ENCODE data around the gene PPP1R9B. TPM values are rescaled to one million over a fixed set of nuclear protein-coding genes. Genes with fewer than 3 reads are reported as not detected.

Gene PPP1R9B
- total RNA-seq, result 85.4 TPM
- under 1 TPM; 0.41 to 0.55 (median 0.44) TPM for polyA plus RNA-seq

GRCh38 chr17:50150354-50151040 is at the start of gene PPP1R9B:
Gene PPP1R9B, minus strand, starts transcription at chr17:50150677. Its CDS starts 164 bp downstream, at chr17:50150513.
- Histone ChIP-seq H3K4me1 (ENCODE audit: control insufficient read depth, insufficient read depth, low read length, poor library complexity, severe bottlenecking) (peaks cover 49% of the 10 kb centered on the region), H3K27ac (ENCODE audit: insufficient read depth, low read length, poor library complexity, severe bottlenecking) (peak within 1 kb of the TSS; percentile 84), H3K4me3 (ENCODE audit: low read depth, low read length) (peak within 1 kb of the TSS; percentile 79), H3K36me3 (ENCODE audit: control insufficient read depth, insufficient read depth, low read length) (no peaks in the 10 kb centered on the region), H3K9me3 (ENCODE audit: control insufficient read depth in 2 of 2, low read length in 2 of 2) (no peaks in the 10 kb centered on the region), H3K27me3 (ENCODE audit: control insufficient read depth, insufficient read depth, low read length) (no peaks in the 10 kb centered on the region)
- peaks cover 1% of the 10 kb centered on the region for H3K36me3 Mint-ChIP-seq
- ATAC-seq (ENCODE audit: low read depth in 2 of 2), result peak in 1 of 2 donors; percentile 8
- H3K4me3 Mint-ChIP-seq, result peak within 1 kb of the TSS; percentile 89 to 96 (median 92)
- peak in 1 of 3 donors; percentile 13 for DNase-seq
- H3K27ac Mint-ChIP-seq, result peak within 1 kb of the TSS; percentile 77 to 94 (median 84)
- peaks cover 0 to 56% (median 25%) of the 10 kb centered on the region in 4 donors for H3K4me1 Mint-ChIP-seq
- H3K27me3 Mint-ChIP-seq, result no peaks in the 10 kb centered on the region
- peaks cover 0 to 2% (median 0%) of the 10 kb centered on the region in 7 donors for H3K9me3 Mint-ChIP-seq

GRCh38 chr17:50199803-50200456 is 49.5 kb upstream of the PPP1R9B start:
- H3K4me3 Mint-ChIP-seq, result peak overlapping the region; percentile 73 to 87 (median 82)
- H3K27ac Mint-ChIP-seq, result peak overlapping the region in 2 of 3 donors; percentile 83 to 87
- no peaks in the 10 kb centered on the region for H3K36me3 ChIP-seq (ENCODE audit: control insufficient read depth, insufficient read depth, low read length)
- H3K4me1 Mint-ChIP-seq, result peaks cover 0 to 29% (median 18%) of the 10 kb centered on the region in 4 donors
- H3K27ac ChIP-seq (ENCODE audit: insufficient read depth, low read length, poor library complexity, severe bottlenecking), result no peak overlapping the region
- H3K27me3 ChIP-seq (ENCODE audit: control insufficient read depth, insufficient read depth, low read length), result peaks cover 10% of the 10 kb centered on the region
- H3K4me1 ChIP-seq (ENCODE audit: control insufficient read depth, insufficient read depth, low read length, poor library complexity, severe bottlenecking), result peaks cover 21% of the 10 kb centered on the region
- no peaks in the 10 kb centered on the region for H3K36me3 Mint-ChIP-seq
- no peaks in the 10 kb centered on the region for H3K9me3 ChIP-seq (ENCODE audit: control insufficient read depth in 2 of 2, low read length in 2 of 2)
- H3K4me3 ChIP-seq (ENCODE audit: low read depth, low read length), result no peak overlapping the region
- ATAC-seq (ENCODE audit: low read depth in 2 of 2) (peak; percentile 35 to 48), DNase-seq (peak; percentile 60 to 69 (median 68))
- peaks cover 67% of the 10 kb centered on the region for H3K27me3 Mint-ChIP-seq
- peaks cover 0 to 2% (median 0%) of the 10 kb centered on the region in 7 donors for H3K9me3 Mint-ChIP-seq

- peak overlapping the region in 1 of 4 donors; percentile 84 for H3K4me3 Mint-ChIP-seq
- peaks cover 0 to 28% (median 17%) of the 10 kb centered on the region in 4 donors for H3K4me1 Mint-ChIP-seq
- Histone ChIP-seq H3K27me3 (ENCODE audit: control insufficient read depth, insufficient read depth, low read length) (peaks cover 10% of the 10 kb centered on the region), H3K9me3 (ENCODE audit: control insufficient read depth in 2 of 2, low read length in 2 of 2) (no peaks in the 10 kb centered on the region), H3K4me3 (ENCODE audit: low read depth, low read length) (no peak overlapping the region), H3K4me1 (ENCODE audit: control insufficient read depth, insufficient read depth, low read length, poor library complexity, severe bottlenecking) (peaks cover 21% of the 10 kb centered on the region), H3K27ac (ENCODE audit: insufficient read depth, low read length, poor library complexity, severe bottlenecking) (no peak overlapping the region), H3K36me3 (ENCODE audit: control insufficient read depth, insufficient read depth, low read length) (no peaks in the 10 kb centered on the region)
- H3K9me3 Mint-ChIP-seq, result peaks cover 0 to 2% (median 0%) of the 10 kb centered on the region in 7 donors
- DNase-seq (no peak), ATAC-seq (ENCODE audit: low read depth in 2 of 2) (no peak)
- H3K36me3 Mint-ChIP-seq, result no peaks in the 10 kb centered on the region
- H3K27me3 Mint-ChIP-seq, result peaks cover 65% of the 10 kb centered on the region
- peak overlapping the region in 2 of 3 donors; percentile 83 to 87 for H3K27ac Mint-ChIP-seq
Measured at GRCh38 chr17:50199211-50199802, 48.8 kb upstream of the PPP1R9B start.

- H3K9me3 ChIP-seq (ENCODE audit: control insufficient read depth in 2 of 2, low read length in 2 of 2), result no peaks in the 10 kb centered on the region
- peak overlapping the region in 1 of 3 donors; percentile 39 for H3K27ac Mint-ChIP-seq
- no peak overlapping the region for H3K4me3 ChIP-seq (ENCODE audit: low read depth, low read length)
- no peaks in the 10 kb centered on the region for H3K36me3 ChIP-seq (ENCODE audit: control insufficient read depth, insufficient read depth, low read length)
- H3K27me3 ChIP-seq (ENCODE audit: control insufficient read depth, insufficient read depth, low read length), result peaks cover 10% of the 10 kb centered on the region
- no peaks in the 10 kb centered on the region for H3K36me3 Mint-ChIP-seq
- DNase-seq (peak in 2 of 3 donors; percentile 36 to 63), ATAC-seq (ENCODE audit: low read depth in 2 of 2) (no peak)
- H3K9me3 Mint-ChIP-seq, result peaks cover 0 to 2% (median 0%) of the 10 kb centered on the region in 7 donors
- no peak overlapping the region for H3K27ac ChIP-seq (ENCODE audit: insufficient read depth, low read length, poor library complexity, severe bottlenecking)
- peaks cover 58% of the 10 kb centered on the region for H3K27me3 Mint-ChIP-seq
- H3K4me1 ChIP-seq (ENCODE audit: control insufficient read depth, insufficient read depth, low read length, poor library complexity, severe bottlenecking), result peaks cover 21% of the 10 kb centered on the region
- H3K4me3 Mint-ChIP-seq, result peak overlapping the region in 2 of 4 donors; percentile 47 to 84
- H3K4me1 Mint-ChIP-seq, result peaks cover 0 to 28% (median 17%) of the 10 kb centered on the region in 4 donors
Measured at GRCh38 chr17:50198026-50198669, 47.7 kb upstream of the PPP1R9B start.

GRCh38 chr17:50196826-50197225 is 46.3 kb upstream of the PPP1R9B start:
- H3K9me3 Mint-ChIP-seq, result no peaks in the 10 kb centered on the region
- H3K36me3 Mint-ChIP-seq, result no peaks in the 10 kb centered on the region
- H3K4me3 ChIP-seq (ENCODE audit: low read depth, low read length), result no peak overlapping the region
- no peak overlapping the region for H3K27ac Mint-ChIP-seq
- H3K4me3 Mint-ChIP-seq, result no peak overlapping the region
- peaks cover 4% of the 10 kb centered on the region for H3K27me3 ChIP-seq (ENCODE audit: control insufficient read depth, insufficient read depth, low read length)
- ATAC-seq (ENCODE audit: low read depth in 2 of 2) (no peak), DNase-seq (no peak)
- no peaks in the 10 kb centered on the region for H3K36me3 ChIP-seq (ENCODE audit: control insufficient read depth, insufficient read depth, low read length)
- H3K9me3 ChIP-seq (ENCODE audit: control insufficient read depth in 2 of 2, low read length in 2 of 2), result no peaks in the 10 kb centered on the region
- H3K27ac ChIP-seq (ENCODE audit: insufficient read depth, low read length, poor library complexity, severe bottlenecking), result no peak overlapping the region
- H3K4me1 ChIP-seq (ENCODE audit: control insufficient read depth, insufficient read depth, low read length, poor library complexity, severe bottlenecking), result peaks cover 21% of the 10 kb centered on the region
- peaks cover 45% of the 10 kb centered on the region for H3K27me3 Mint-ChIP-seq
- peaks cover 0 to 25% (median 14%) of the 10 kb centered on the region in 4 donors for H3K4me1 Mint-ChIP-seq

GRCh38 chr17:50196036-50196435 is 45.6 kb upstream of the PPP1R9B start:
- H3K27ac Mint-ChIP-seq, result no peak overlapping the region
- no peaks in the 10 kb centered on the region for H3K9me3 ChIP-seq (ENCODE audit: control insufficient read depth in 2 of 2, low read length in 2 of 2)
- no peak for ATAC-seq (ENCODE audit: low read depth in 2 of 2)

More at GRCh38 chr17:50196036-50196435, 45.6 kb upstream of the PPP1R9B start:
- Mint-ChIP-seq H3K4me3 (no peak overlapping the region), H3K9me3 (no peaks in the 10 kb centered on the region), H3K27me3 (peaks cover 40% of the 10 kb centered on the region), H3K4me1 (peaks cover 0 to 22% (median 13%) of the 10 kb centered on the region in 4 donors), H3K36me3 (no peaks in the 10 kb centered on the region)
- Histone ChIP-seq H3K27ac (ENCODE audit: insufficient read depth, low read length, poor library complexity, severe bottlenecking) (no peak overlapping the region), H3K36me3 (ENCODE audit: control insufficient read depth, insufficient read depth, low read length) (no peaks in the 10 kb centered on the region), H3K27me3 (ENCODE audit: control insufficient read depth, insufficient read depth, low read length) (peaks cover 4% of the 10 kb centered on the region), H3K4me1 (ENCODE audit: control insufficient read depth, insufficient read depth, low read length, poor library complexity, severe bottlenecking) (peaks cover 18% of the 10 kb centered on the region), H3K4me3 (ENCODE audit: low read depth, low read length) (no peak overlapping the region)
- no peak for DNase-seq
